Cerebellar nuclear complex (tissue), 1 donor: ENCODE results near the gene HTATSF1.

Experiments used
- DNase-seq, 2 experiments: peaks; one replicate each; lab custom pipeline; 2025; lab: John Stamatoyannopoulos, UW

Gene HTATSF1

GRCh38 chrX:136496186-136496763 lies 1.1 kb upstream of the HTATSF1 start:
- DNase-seq, result no peak

GRCh38 chrX:136496764-136497555 lies 432 bp upstream of the HTATSF1 start:
- peak in 1 of 2 experiments; percentile 36 for DNase-seq

GRCh38 chrX:136519069-136519468 lies 21.7 kb downstream of the HTATSF1 start:
- no peak for DNase-seq

GRCh38 chrX:136523770-136524169 lies 26.4 kb downstream of the HTATSF1 start:
- no peak for DNase-seq

GRCh38 chrX:136525738-136526606 lies 28.6 kb downstream of the HTATSF1 start:
- no peak for DNase-seq

- no peak for DNase-seq
Observed at GRCh38 chrX:136528645-136529315, 31.4 kb downstream of the HTATSF1 start.

GRCh38 chrX:136529795-136530194 lies 32.4 kb downstream of the HTATSF1 start:
- no peak for DNase-seq

- no peak for DNase-seq
Observed at GRCh38 chrX:136531951-136532350, 34.6 kb downstream of the HTATSF1 start, which contains the start of gene VGLL1. Gene VGLL1 (plus strand): TSS chrX:136532215. CDS start chrX:136536021, 3,806 bp downstream.

- no peak for DNase-seq
Observed at GRCh38 chrX:136534131-136534530, 36.7 kb downstream of the HTATSF1 start.

- no peak for DNase-seq
Observed at GRCh38 chrX:136538811-136539210, 41.4 kb downstream of the HTATSF1 start.

GRCh38 chrX:136540226-136540625 lies 42.8 kb downstream of the HTATSF1 start:
- DNase-seq, result no peak

GRCh38 chrX:136541294-136541693 lies 43.9 kb downstream of the HTATSF1 start:
- DNase-seq, result no peak

GRCh38 chrX:136542281-136542680 lies 44.9 kb downstream of the HTATSF1 start:
- no peak for DNase-seq

- DNase-seq, result no peak
Observed at GRCh38 chrX:136546371-136546781, 49.0 kb downstream of the HTATSF1 start.

GRCh38 chrX:136549226-136549625 lies 51.8 kb downstream of the HTATSF1 start:
- no peak for DNase-seq

- no peak for DNase-seq
Observed at GRCh38 chrX:136551410-136551809, 54.0 kb downstream of the HTATSF1 start.

- no peak for DNase-seq
Observed at GRCh38 chrX:136555694-136556093, 58.3 kb downstream of the HTATSF1 start.
